Activated CD8-positive, alpha-beta T cell treated with anti-CD3 and anti-CD28 coated beads, Interleukin-2, amount 10 ng/mL, durations not matched to agents 7 days and 5 days (primary cell): ENCODE data around the gene LMAN1L. TPM values are rescaled to one million over a fixed set of nuclear protein-coding genes. Genes with fewer than 3 reads are reported as not detected.

Experiments used
- ATAC-seq: fragments of 150-1000 bp; cut with Tn5 transposase; one replicate; pipeline ENCODE4 v1.10.0; 2021; ENCODE audit warnings: moderate library complexity
- CTCF ChIA-PET: fragments of 350-600 bp; sonication (Branson Sonifier 250); formaldehyde crosslinking; loops from one replicate; lab custom pipeline; 2021; ENCODE audit warnings: antibody characterized with exemption; lab: Charles Lee
- POLR2A ChIA-PET: fragments of 350-600 bp; sonication (Branson Sonifier 250); formaldehyde crosslinking; loops from one replicate; lab custom pipeline; 2021; ENCODE audit warnings: antibody characterized with exemption; lab: Charles Lee
- DNase-seq: peaks from one replicate; pipeline ENCODE4 v3.0.0-alpha.2; 2020
- H3K27ac Mint-ChIP-seq: one replicate; pipeline ENCODE4 v1.8.0; 2021; ENCODE audit warnings: mild to moderate bottlenecking, mixed read lengths
- H3K27me3 Mint-ChIP-seq: one replicate; pipeline ENCODE4 v1.8.0; 2021; ENCODE audit warnings: low read depth, mixed read lengths
- H3K36me3 Mint-ChIP-seq: one replicate; pipeline ENCODE4 v1.8.0; 2021; ENCODE audit warnings: low read depth, mixed read lengths
- H3K4me1 Mint-ChIP-seq: one replicate; pipeline ENCODE4 v1.8.0; 2021; ENCODE audit warnings: low read depth, mixed read lengths
- H3K4me3 Mint-ChIP-seq: one replicate; pipeline ENCODE4 v1.8.0; 2021; ENCODE audit warnings: mild to moderate bottlenecking, mixed read lengths
- H3K9me3 Mint-ChIP-seq: one replicate; pipeline ENCODE4 v1.8.0; 2022; ENCODE audit warnings: mixed read lengths; ENCODE audit not compliant: insufficient read depth
- microRNA-seq: library from miRNA; unstranded; fragments of <30 nt; microRNA quantifications from one replicate; pipeline ENCODE4 v1.2.0, GENCODE V29; 2022
- total RNA-seq, 2 experiments: library from RNA; stranded (reverse); gene quantifications; one replicate each; pipeline ENCODE4 v1.2.3, GENCODE V29; 2021

The LMAN1L gene
- total RNA-seq, 2 experiments from 2014 or later: 0.47 to 1.0 TPM

DNA sequence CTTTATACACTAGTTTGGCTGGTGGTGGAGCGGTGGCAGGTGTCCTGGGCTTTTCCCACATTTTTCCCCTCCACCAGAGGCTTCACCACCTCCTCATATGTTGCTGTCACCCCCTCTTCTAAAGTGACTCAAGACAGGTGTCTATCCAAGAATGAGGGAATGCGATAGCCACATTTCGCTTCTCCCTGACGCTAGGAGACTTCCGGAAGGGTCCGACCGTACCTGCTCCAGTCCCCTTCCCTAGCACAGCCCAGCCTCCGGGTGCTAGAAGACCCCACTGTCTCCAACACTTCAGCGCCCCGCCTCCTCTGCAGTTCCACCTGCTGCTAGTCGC is 60.0 kb downstream of the LMAN1L start:
- ATAC-seq: no peak
- POLR2A ChIA-PET: interaction anchor here (0.6 to 1.6 kb wide), 3 partner anchors 28 to 327 kb away, joined by 4 read pairs; no protein-coding TSS in a partner anchor
- peaks cover 50% of the 10 kb centered on the region for H3K4me1 Mint-ChIP-seq

DNA sequence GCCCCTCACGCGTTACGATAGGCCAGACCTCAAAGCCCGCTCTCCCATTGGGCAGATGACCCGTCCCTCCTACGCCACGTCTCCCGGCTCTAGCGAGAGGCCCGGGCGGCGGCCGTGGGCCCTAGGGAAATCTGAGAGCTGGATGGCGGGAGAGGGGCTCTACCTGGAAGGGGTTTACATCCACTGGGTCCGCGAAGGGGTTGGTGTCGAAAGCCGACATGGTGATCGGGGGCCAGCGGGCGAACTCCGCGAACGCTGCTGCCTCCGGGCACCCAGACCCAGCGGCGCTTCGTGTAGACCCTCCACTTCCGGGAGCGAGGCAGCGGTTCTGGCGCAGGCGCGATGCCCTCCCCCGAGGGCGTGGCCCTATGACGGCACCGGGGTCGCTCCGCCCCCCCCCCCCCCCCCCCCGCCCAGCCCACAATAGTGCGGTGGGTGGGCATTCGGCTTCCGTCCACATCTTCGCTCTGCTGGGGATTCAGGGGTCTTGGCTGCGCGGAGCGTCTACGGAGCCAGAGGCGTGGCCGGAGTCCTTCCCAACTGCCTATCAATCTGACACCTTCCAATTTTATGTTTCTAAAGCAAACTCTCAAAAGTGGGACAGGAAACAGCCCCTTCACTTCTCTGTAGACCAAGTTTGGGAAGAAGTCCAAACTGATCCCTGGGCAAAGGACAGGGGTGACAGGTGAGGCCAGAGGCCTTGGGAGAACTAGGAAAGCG is 60.6 kb downstream of the LMAN1L start, which contains the start of gene SCAMP2:
TSS of gene SCAMP2 (minus strand) at position 330 of the 720 bp plus-strand sequence. CDS start at position 220, 110 bp downstream.
- Mint-ChIP-seq H3K27me3 (peaks cover 6% of the 10 kb centered on the region), H3K27ac (peak within 1 kb of the TSS; percentile 94), H3K4me1 (peaks cover 44% of the 10 kb centered on the region), H3K9me3 (no peaks in the 10 kb centered on the region), H3K36me3 (peaks cover 28% of the 10 kb centered on the region), H3K4me3 (peak within 1 kb of the TSS; percentile 99)
- DNase-seq: peak; percentile 95
- ChIA-PET POLR2A (interaction anchor here (0.6 to 1.6 kb wide), 9 partner anchors 18 to 327 kb away, joined by 3 to 5 read pairs (median 4); partner anchors contain the start of gene COX5A), CTCF (interaction anchor here (0.9 to 4.1 kb wide), 5 partner anchors 9 to 31 kb away, joined by 3 to 26 read pairs (median 3); no protein-coding TSS in a partner anchor)
- ATAC-seq: peak; percentile 96

More for the DNA sequence above, 60.0 kb downstream of the LMAN1L start:
- Mint-ChIP-seq H3K4me3 (peak overlapping the region; percentile 99), H3K27me3 (peaks cover 6% of the 10 kb centered on the region), H3K9me3 (no peaks in the 10 kb centered on the region), H3K27ac (peak overlapping the region; percentile 94), H3K36me3 (peaks cover 33% of the 10 kb centered on the region)
- CTCF ChIA-PET: interaction anchor here (1.1 kb wide), 1 partner anchor 13 kb away, joined by 3 read pairs; no protein-coding TSS in a partner anchor
- DNase-seq: no peak

DNA sequence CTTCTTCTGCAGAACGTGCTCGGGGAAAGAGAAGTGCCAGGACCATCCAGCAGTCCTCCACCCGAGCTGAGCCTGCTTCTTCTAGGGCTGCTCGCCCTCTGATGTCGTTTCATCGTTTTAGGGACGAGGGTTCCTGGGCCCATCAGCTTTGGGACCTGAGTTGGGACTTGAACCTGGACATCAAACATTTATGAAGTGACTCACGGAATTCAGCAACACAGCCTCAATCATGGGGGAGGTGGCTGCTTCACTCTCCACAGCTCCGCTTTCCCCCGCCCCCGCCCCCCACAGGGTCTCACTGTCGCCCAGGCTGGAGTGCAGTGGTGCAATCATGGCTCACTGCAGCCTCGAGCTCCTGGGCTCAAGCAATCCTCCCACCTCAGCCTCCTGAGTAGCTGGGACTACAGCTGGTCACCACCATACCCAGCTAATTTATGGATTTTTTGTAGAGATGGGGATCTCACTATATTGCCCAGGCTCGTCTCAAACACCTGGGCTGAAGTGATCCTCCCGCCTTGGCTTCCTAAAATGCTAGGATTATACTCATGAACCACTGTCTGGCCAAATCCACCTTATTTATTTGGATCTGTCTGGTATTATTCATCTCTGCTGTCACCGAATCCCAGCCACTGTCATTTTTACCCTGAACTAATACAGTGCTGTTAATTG is 61.3 kb downstream of the LMAN1L start:
- peaks cover 24% of the 10 kb centered on the region for H3K36me3 Mint-ChIP-seq
- ChIA-PET CTCF (interaction anchor here (0.9 to 4.1 kb wide), 4 partner anchors 10 to 30 kb away, joined by 3 to 26 read pairs (median 4); no protein-coding TSS in a partner anchor), POLR2A (interaction anchor here (0.6 to 1.6 kb wide), 7 partner anchors 14 to 87 kb away, joined by 3 to 5 read pairs (median 4); partner anchors contain the start of gene COX5A)
- no peaks in the 10 kb centered on the region for H3K9me3 Mint-ChIP-seq
- peak overlapping the region; percentile 94 for H3K27ac Mint-ChIP-seq
- DNase-seq (peak; percentile 52), ATAC-seq (peak; percentile 4)
- peak overlapping the region; percentile 99 for H3K4me3 Mint-ChIP-seq
- peaks cover 6% of the 10 kb centered on the region for H3K27me3 Mint-ChIP-seq
- H3K4me1 Mint-ChIP-seq: peaks cover 37% of the 10 kb centered on the region

Small RNA genes lying within 50 kb of the gene (microRNA-seq; reads per million reads assigned to microRNA genes)
- gene MIR4513: not detected
- gene MIR6882: 7.5 reads per million, percentile 15 among the genes with 10 or more reads in this experiment

Other genes with a start within 250 kb of the LMAN1L start
- 100 to 1,000 TPM; 125 to 128 TPM for gene CLK3, start 197.0 kb upstream of the LMAN1L start, total RNA-seq
- 10 to 100 TPM; 40.4 to 41.6 TPM for gene EDC3, start 116.8 kb upstream of the LMAN1L start, total RNA-seq
- 1 to 10 TPM; 4.7 to 4.8 TPM for gene CYP1A1, start 87.3 kb upstream of the LMAN1L start, total RNA-seq
- not detected for gene CYP1A2, start 64.0 kb upstream of the LMAN1L start, total RNA-seq
- gene CSK, start 30.8 kb upstream of the LMAN1L start, total RNA-seq: 100 to 1,000 TPM; 314 to 330 TPM
- not detected for gene CPLX3, start 13.8 kb downstream of the LMAN1L start, total RNA-seq
- 10 to 100 TPM; 56.9 to 58.0 TPM for gene ULK3, start 30.3 kb downstream of the LMAN1L start, total RNA-seq
- gene SCAMP2, start 60.5 kb downstream of the LMAN1L start, total RNA-seq: 100 to 1,000 TPM in 1 of 2 experiments, 10 to 100 TPM in 1; 96.9 to 105 TPM
- 10 to 100 TPM; 55.7 to 56.7 TPM for gene MPI, start 77.2 kb downstream of the LMAN1L start, total RNA-seq
- gene FAM219B, start 94.0 kb downstream of the LMAN1L start, total RNA-seq: 10 to 100 TPM; 61.3 to 72.5 TPM
- 100 to 1,000 TPM; 305 to 313 TPM for gene COX5A, start 125.2 kb downstream of the LMAN1L start, total RNA-seq
- 1 to 10 TPM; 6.5 to 7.2 TPM for gene RPP25, start 143.9 kb downstream of the LMAN1L start, total RNA-seq
- 1 to 10 TPM; 1.1 TPM for gene SCAMP5, start 182.7 kb downstream of the LMAN1L start, total RNA-seq
- 10 to 100 TPM; 27.3 to 29.1 TPM for gene PPCDC, start 210.8 kb downstream of the LMAN1L start, total RNA-seq